22Rv1 (cell line): ENCODE results near the gene YIPF6.
"Not testable (repeated sequence)": the region's sequence is repeated elsewhere in the genome, so short reads cannot be mapped to it uniquely, and the experiment has no call there.

Experiments used
- ZFX ChIP-seq: fragments of 450-650 bp; IDR thresholded peaks from 2 replicates; pipeline ENCODE4 v1.6.1; 2017; ENCODE audit warnings: antibody characterized with exemption, borderline replicate concordance
- TF ChIP-seq, protein P1 (sequence below): fragments of 450-650 bp; IDR thresholded peaks from 2 replicates; pipeline ENCODE4 v1.5.1; 2017; ENCODE audit warnings: mild to moderate bottlenecking

GRCh38 chrX:68486198-68486597 lies 12.7 kb upstream of the YIPF6 start:
- TF ChIP-seq, protein P1, sequence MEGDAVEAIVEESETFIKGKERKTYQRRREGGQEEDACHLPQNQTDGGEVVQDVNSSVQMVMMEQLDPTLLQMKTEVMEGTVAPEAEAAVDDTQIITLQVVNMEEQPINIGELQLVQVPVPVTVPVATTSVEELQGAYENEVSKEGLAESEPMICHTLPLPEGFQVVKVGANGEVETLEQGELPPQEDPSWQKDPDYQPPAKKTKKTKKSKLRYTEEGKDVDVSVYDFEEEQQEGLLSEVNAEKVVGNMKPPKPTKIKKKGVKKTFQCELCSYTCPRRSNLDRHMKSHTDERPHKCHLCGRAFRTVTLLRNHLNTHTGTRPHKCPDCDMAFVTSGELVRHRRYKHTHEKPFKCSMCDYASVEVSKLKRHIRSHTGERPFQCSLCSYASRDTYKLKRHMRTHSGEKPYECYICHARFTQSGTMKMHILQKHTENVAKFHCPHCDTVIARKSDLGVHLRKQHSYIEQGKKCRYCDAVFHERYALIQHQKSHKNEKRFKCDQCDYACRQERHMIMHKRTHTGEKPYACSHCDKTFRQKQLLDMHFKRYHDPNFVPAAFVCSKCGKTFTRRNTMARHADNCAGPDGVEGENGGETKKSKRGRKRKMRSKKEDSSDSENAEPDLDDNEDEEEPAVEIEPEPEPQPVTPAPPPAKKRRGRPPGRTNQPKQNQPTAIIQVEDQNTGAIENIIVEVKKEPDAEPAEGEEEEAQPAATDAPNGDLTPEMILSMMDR, result not testable (repeated sequence)
- not testable (repeated sequence) for TF ChIP-seq ZFX
